ENCODE data around the gene ATP5PB.
A peak's percentile ranks its signal among the peaks of the same experiment; 100 is the strongest.

Gene ATP5PB

GRCh38 chr1:111507411-111508201 is 58.3 kb downstream of the ATP5PB start:
- peak; percentile 96 for DNase-seq

- DNase-seq, result no peak
Measured at GRCh38 chr1:111509997-111510375, 60.7 kb downstream of the ATP5PB start.

DNA sequence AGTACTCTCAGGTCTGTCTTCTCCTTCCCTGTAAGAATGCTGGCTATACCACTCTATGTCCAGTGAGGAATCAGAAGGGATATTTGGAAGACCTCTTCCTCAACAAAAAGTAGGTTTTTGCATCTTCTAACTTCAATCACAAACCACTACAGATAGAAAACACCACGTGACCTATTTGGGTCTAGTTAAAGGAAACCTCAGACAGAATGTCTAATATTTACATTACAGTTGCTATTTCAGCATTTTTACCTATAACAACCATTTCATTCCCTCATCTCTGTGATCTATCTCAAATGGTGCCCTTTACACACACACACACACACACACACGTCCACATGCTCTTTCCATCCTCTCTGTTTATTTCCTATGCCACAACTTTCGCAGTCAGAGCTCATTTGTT is 62.1 kb downstream of the ATP5PB start:
- no peak for DNase-seq

Measured in right kidney (tissue), 1 donor.